Esophagus squamous epithelium (tissue), 4 donors: Measurements from ENCODE around the gene MED13L.

Experiments used
- POLR2A ChIP-seq, 4 donors: fragments of 450-650 bp; IDR thresholded peaks; one replicate each; pipeline ENCODE4 v1.6.1; 2017; ENCODE audit warnings: antibody characterized with exemption in 4 of 4, mild to moderate bottlenecking in 4 of 4, moderate library complexity in 3 of 4
- TF ChIP-seq, protein P1 (sequence below), 6 experiments: fragments of 450-650 bp in 4 of 6; fragments of 200-600 bp in 2 of 6; sonication (generic) in 2 of 6; IDR thresholded peaks; one replicate each; pipeline ENCODE4 v1.5.1; 2016 to 2019; ENCODE audit warnings: antibody characterized with exemption in 6 of 6, mild to moderate bottlenecking in 4 of 6, moderate library complexity in 4 of 6

DNA sequence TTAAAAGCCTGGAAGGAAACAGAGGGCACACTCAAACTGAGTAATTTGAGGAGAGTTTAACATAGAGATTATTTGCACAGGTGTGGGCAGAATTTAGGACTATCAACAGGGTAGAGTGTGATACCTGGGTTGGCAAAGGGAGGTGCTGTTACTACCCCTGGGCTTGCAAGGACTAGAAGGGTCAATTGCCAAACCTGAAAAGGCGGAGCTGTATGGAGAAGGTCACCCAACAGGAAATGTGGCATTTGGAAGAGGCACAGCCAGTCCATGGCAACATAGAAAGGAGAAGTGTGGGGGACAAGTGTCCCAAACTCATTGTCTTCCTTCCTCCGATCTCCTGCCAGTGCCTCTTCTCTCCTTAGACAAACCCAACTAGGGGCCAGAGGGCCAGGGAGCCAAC lies 21.6 kb upstream of the MED13L start:
- TF ChIP-seq, protein P1, sequence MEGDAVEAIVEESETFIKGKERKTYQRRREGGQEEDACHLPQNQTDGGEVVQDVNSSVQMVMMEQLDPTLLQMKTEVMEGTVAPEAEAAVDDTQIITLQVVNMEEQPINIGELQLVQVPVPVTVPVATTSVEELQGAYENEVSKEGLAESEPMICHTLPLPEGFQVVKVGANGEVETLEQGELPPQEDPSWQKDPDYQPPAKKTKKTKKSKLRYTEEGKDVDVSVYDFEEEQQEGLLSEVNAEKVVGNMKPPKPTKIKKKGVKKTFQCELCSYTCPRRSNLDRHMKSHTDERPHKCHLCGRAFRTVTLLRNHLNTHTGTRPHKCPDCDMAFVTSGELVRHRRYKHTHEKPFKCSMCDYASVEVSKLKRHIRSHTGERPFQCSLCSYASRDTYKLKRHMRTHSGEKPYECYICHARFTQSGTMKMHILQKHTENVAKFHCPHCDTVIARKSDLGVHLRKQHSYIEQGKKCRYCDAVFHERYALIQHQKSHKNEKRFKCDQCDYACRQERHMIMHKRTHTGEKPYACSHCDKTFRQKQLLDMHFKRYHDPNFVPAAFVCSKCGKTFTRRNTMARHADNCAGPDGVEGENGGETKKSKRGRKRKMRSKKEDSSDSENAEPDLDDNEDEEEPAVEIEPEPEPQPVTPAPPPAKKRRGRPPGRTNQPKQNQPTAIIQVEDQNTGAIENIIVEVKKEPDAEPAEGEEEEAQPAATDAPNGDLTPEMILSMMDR (IDR thresholded peaks at IDR 0.05): peak in 1 of 6 experiments; percentile 37
- TF ChIP-seq POLR2A (IDR thresholded peaks at IDR 0.05): no peak
